ENCODE measurements around the gene PRSS16. TPM values are rescaled to one million over a fixed set of nuclear protein-coding genes. Genes with fewer than 3 reads are reported as not detected.

PRSS16 gene
- total and polyA plus RNA-seq, 9 of the 15 experiments (the other 6 are each of a cell fraction or from before 2014, with no cell fraction given): 4.5 to 21.3 (median 12.1) TPM

DNA sequence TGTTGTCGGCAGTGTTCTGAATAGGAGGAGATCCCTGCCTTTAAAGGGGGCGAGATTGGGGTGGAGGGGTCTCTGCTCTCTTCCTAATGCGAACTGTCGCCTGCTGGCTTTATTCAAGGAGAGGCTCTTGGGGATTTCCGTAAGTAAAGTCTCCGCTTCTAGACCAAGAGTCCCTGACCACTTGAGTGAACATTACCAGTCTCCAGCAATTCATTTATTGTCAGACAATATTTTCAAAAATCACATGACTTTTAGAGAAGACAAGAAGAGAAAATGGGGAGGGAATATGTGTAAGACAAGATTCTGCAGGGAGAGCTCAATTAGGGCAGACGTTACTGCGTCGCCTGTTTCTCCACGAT, 43.3 kb downstream of the PRSS16 start (continued):
- TF ChIP-seq, protein P1, sequence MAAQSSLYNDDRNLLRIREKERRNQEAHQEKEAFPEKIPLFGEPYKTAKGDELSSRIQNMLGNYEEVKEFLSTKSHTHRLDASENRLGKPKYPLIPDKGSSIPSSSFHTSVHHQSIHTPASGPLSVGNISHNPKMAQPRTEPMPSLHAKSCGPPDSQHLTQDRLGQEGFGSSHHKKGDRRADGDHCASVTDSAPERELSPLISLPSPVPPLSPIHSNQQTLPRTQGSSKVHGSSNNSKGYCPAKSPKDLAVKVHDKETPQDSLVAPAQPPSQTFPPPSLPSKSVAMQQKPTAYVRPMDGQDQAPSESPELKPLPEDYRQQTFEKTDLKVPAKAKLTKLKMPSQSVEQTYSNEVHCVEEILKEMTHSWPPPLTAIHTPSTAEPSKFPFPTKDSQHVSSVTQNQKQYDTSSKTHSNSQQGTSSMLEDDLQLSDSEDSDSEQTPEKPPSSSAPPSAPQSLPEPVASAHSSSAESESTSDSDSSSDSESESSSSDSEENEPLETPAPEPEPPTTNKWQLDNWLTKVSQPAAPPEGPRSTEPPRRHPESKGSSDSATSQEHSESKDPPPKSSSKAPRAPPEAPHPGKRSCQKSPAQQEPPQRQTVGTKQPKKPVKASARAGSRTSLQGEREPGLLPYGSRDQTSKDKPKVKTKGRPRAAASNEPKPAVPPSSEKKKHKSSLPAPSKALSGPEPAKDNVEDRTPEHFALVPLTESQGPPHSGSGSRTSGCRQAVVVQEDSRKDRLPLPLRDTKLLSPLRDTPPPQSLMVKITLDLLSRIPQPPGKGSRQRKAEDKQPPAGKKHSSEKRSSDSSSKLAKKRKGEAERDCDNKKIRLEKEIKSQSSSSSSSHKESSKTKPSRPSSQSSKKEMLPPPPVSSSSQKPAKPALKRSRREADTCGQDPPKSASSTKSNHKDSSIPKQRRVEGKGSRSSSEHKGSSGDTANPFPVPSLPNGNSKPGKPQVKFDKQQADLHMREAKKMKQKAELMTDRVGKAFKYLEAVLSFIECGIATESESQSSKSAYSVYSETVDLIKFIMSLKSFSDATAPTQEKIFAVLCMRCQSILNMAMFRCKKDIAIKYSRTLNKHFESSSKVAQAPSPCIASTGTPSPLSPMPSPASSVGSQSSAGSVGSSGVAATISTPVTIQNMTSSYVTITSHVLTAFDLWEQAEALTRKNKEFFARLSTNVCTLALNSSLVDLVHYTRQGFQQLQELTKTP (IDR thresholded peaks at IDR 0.05; ENCODE audit: low read depth in 1 of 2, partially characterized antibody in 2 of 2): peak in 1 of 2 experiments; percentile 6
- TF ChIP-seq ZNF212 (CRISPR knock-in tag; IDR thresholded peaks at IDR 0.05) (no peak), CGGBP1 (CRISPR knock-in tag; IDR thresholded peaks at IDR 0.05) (no peak), ZBTB2 (IDR thresholded peaks at IDR 0.05) (peak; percentile 11; the same call in 1 of the 2 replicates), ZBTB8A (IDR thresholded peaks at IDR 0.05; ENCODE audit: partially characterized antibody) (no peak), RBM39 (optimal IDR thresholded peaks at IDR 0.05; ENCODE audit: low read depth, low read length) (peak; percentile 10), ZNF699 (CRISPR knock-in tag; IDR thresholded peaks at IDR 0.05; ENCODE audit: insufficient replicate concordance) (no peak), TCF15 (CRISPR knock-in tag; IDR thresholded peaks at IDR 0.05) (no peak)
- TF ChIP-seq, protein P2, sequence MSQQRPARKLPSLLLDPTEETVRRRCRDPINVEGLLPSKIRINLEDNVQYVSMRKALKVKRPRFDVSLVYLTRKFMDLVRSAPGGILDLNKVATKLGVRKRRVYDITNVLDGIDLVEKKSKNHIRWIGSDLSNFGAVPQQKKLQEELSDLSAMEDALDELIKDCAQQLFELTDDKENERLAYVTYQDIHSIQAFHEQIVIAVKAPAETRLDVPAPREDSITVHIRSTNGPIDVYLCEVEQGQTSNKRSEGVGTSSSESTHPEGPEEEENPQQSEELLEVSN (IDR thresholded peaks at IDR 0.05; ENCODE audit: borderline replicate concordance in 1 of 2, extremely low read depth in 1 of 2, insufficient read depth in 1 of 2, insufficient read length in 1 of 2, low read depth in 1 of 2, low read length in 1 of 2, poor library complexity in 1 of 2, severe bottlenecking in 1 of 2): no peak
- TF ChIP-seq, protein P3, sequence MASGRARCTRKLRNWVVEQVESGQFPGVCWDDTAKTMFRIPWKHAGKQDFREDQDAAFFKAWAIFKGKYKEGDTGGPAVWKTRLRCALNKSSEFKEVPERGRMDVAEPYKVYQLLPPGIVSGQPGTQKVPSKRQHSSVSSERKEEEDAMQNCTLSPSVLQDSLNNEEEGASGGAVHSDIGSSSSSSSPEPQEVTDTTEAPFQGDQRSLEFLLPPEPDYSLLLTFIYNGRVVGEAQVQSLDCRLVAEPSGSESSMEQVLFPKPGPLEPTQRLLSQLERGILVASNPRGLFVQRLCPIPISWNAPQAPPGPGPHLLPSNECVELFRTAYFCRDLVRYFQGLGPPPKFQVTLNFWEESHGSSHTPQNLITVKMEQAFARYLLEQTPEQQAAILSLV (tag; IDR thresholded peaks at IDR 0.05): 0 out of 2 replicates have a peak, but pooled peaks have one; percentile 32

All from K562 (cell line).